Amygdala (tissue), 56 donors: ENCODE results near the gene GOLGA3.
"Not testable (repeated sequence)": the region's sequence is repeated elsewhere in the genome, so short reads cannot be mapped to it uniquely, and the experiment has no call there.

Experiments
- DNase-seq, 56 donors: peaks; one replicate each; lab custom pipeline; 2025; lab: John Stamatoyannopoulos, UW

The GOLGA3 gene

DNA sequence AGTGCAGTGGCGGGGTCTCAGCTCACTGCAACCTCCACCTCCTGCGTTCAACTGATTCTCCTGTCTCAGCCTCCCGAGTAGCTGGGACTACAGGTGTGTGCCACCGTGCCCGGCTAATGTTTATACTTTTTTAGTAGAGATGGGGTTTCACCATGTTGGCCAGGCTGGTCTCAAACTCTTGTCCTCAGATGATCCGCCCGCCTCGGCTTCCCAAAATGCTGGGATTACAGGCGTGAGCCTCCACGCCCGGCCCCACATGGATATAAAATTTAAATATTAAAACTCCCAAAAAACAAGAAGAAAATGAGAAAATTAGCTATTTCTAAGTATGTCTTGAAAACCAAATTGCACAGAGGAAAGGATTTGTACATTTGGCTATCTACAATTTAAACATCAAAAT, 16.0 kb upstream of the GOLGA3 start:
- not testable (repeated sequence) for DNase-seq

DNA sequence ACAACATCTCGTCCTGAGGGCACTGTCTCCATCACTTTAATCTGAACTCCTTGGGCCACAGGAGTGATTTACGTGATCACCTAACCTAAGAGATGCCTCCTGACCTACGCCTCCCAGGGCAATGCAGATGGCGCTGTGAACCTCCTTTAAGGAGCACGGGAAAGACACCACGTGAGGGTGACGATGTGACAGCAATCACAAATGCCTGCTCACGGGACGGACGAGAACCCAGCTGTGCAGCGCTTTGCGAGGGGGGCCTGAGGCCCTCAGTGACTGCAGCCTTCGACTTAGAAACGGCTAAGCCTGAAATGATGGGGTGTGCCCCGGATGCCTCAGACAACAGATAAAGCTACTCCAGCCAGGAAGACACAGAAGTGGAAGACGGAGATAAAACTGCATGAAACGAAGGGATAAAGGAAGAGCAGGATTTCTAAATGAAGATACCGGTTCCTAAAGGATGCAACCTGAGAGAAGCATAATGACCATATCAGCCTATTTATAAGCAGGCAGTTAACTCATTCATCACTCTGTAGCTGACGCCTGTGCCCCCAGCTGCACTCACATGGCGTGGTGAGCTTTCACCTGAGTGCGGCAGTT, 13.9 kb upstream of the GOLGA3 start:
- DNase-seq, result no peak

DNA sequence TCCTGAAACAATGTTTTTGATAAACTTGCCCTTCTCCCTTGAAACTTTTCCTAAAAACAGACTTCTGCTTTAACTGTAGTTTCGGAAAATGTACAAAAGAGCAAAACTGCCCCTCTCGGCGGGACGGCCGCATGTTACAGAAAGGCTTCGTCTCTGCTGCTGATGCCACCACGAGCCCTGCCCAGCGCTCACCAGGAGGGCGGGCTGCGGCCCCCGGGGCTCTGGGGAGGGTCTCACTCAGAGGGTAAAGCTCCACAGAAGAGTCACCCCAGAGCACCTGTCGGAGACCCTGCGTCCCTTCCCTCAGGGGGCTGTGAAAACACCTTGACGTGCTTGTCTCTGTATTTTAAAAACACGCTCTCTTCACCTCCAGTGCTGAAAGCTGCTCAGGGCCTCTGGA, 12.5 kb upstream of the GOLGA3 start:
- DNase-seq, result no peak

GRCh38 chr12:132840536-132840935, 11.9 kb upstream of the GOLGA3 start:
- DNase-seq, result no peak

GRCh38 chr12:132839558-132840235, 11.0 kb upstream of the GOLGA3 start:
- peak in 1 of 56 donors; percentile 25 for DNase-seq

DNA sequence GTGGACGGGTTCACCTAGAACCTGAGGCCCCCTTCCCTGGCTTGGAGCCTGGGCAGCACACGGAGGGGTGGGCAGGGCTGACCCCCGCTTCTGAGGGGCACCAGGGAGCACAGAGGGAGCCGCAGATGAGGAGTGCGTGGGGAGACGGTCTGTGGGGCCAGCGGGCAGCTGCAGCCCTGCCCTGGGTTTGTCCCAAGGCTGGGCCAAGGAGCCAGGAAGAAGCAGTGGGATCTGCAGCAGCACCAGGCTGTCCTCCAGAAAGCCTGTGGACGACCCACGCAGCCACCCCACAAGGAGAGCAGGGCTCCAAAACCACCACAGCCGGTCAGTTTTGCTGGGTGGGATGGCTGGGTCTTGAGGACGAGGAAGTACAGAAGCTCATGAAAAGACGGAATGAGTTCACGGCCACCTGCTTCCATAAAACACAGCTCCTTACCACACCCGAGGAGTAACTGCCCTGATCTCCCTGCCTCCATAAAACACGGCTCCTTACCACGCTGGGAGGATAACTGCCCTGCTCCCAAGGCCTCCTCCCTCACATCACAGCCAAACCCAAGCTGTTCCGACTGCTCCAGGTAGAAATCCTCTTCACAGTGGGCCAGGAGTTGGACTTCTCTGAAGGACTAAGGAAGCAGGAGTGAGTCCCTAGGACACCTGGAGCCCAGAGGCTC, 9.9 kb upstream of the GOLGA3 start:
- DNase-seq, result no peak

GRCh38 chr12:132837693-132838409, 9.2 kb upstream of the GOLGA3 start:
- DNase-seq, result no peak

GRCh38 chr12:132836795-132837331, 8.2 kb upstream of the GOLGA3 start:
- no peak for DNase-seq

DNA sequence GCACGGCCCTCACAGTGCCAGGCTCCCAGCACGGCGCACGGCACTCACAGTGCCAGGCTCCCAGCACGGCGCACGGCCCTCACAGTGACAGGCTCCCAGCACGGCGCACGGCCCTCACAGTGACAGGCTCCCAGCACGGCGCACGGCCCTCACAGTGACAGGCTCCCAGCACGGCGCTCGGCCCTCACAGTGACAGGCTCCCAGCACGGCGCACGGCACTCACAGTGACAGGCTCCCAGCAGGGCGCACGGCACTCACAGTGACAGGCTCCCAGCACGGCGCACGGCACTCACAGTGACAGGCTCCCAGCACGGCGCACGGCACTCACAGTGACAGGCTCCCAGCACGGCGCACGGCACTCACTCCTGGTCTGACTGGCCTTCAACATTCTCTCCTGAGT, 7.6 kb upstream of the GOLGA3 start:
- not testable (repeated sequence) for DNase-seq

DNA sequence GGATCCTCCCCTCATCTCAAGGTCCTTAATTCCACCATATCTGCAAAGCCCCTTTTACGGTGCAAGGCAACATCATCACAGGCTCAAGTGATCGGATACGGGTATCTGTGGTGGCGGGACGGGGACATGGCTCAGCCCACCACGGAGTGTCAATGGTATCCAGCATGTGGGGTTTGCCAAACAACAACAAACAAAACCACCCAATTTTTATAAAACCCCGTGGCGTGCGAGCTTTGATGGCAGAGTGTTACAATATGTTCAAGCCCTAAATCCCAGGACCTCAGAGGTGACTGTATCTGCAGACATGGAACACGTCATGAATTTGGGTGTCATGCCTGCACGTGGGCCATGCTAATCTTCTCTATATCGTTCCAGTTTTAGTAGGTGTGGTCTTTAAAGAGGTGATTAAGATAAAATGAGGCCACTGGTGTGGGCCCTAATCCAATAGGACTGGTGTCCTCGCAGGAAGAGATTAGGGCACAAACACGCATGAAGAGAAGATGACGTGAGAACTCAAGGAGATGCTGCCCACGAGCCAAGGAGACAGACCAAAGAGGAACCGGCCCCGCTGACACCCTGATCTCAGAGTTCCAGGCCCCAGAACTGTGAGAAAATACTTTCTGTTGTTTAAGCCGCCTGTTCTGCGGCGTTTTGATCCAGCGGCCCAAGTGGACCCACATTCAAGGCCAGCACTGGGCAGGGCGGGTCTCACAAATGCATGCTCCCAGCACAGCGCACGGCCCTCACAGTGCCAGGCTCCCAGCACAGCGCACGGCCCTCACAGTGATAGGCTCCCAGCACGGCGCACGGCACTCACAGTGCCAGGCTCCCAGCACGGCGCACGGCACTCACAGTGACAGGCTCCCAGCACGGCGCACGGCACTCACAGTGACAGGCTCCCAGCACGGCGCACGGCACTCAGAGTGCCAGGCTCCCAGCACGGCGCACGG, 6.7 kb upstream of the GOLGA3 start:
- DNase-seq, result no peak

DNA sequence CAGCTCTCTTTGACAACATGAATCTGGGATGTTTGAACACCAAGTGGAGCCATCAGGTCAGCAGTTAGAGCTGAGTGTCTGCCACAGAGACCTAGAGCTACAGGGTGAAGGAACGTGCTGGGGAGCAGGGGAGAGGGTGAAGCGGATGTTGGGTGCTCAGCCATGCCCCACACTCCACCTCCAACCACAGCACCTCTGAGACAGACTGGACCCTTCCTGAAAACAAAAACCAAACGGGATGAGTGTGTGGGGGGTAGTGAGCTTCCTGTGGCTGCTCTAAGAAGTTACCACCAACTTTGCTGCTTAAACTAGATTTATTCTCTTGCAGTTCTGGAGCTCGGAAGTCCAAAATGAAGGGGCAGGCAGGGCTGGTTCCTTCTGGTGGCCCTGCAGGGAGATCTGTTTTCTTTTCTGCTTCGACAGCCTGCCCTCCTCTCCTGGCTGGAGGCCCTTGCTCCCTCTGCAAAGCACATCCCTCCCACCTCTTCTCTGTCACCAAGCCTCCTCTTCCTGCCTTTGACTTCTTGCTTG, 5.6 kb upstream of the GOLGA3 start:
- no peak for DNase-seq

GRCh38 chr12:132833341-132833740, 4.7 kb upstream of the GOLGA3 start:
- no peak for DNase-seq

DNA sequence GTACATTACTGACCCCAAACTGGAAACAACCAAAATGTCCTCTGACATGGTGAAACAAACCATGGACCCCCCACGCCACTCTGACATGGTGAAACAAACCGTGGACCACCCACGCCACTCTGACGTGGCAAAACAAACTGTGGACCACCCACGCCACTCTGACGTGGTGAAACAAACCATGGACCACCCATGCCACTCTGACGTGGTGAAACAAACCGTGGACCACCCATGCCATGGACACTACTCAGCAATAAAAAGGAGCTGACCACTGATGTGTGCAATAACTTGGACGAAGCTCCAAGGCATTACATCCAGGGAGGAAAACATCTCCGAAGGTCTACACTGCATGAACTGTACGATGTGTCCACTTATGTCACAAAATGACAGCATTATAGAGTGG, 3.1 kb upstream of the GOLGA3 start:
- no peak for DNase-seq

GRCh38 chr12:132827763-132828703, 636 bp downstream of the GOLGA3 start:
- DNase-seq, result peak in 3 of 56 donors; percentile 31 to 42 (median 41)

GRCh38 chr12:132825861-132826260, 2.8 kb downstream of the GOLGA3 start:
- DNase-seq, result no peak

DNA sequence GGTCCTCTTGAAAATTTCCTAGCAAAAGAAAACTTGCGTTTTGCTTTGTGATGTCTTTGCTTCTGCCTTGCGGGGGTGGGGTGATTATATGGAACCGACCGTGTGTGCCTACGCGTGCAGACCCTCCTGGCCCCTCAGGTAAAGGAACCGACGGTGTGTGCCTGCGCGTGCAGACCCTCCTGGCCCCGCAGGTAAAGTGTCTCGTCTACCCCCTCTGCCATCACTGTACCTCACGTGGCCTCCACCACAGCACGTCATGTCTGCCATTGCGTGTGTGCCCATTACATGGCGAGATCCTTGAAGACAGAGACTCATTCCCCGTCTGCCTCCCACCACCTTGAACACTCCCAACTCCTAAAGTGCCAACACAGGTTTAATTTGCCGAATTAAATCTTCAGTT, 3.6 kb downstream of the GOLGA3 start:
- no peak for DNase-seq

DNA sequence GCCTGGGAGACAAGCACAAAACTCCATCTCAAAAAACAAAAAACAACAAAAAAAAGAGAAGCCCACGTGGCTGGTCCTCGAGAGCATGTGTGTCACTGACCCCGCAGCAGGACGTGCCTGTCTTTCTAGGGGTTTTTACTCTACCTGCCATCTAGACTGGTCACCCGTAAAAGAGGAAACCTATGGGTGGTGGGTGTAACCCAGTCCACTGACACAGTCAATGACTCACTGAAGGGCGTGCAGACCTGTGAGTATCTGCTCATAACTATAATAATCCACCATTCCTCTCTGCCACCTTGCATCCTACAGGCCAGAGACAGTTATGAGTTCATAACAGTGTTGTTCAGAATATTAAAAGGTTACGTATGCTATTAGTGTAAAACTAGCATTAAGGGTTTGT, 4.6 kb downstream of the GOLGA3 start:
- DNase-seq, result no peak

- DNase-seq, result no peak
Measured at GRCh38 chr12:132818562-132818961, 10.1 kb downstream of the GOLGA3 start.

GRCh38 chr12:132814232-132814631, 14.4 kb downstream of the GOLGA3 start:
- DNase-seq, result no peak
